ENCODE measurements around the gene ESYT3.

The ESYT3 gene, protein sequence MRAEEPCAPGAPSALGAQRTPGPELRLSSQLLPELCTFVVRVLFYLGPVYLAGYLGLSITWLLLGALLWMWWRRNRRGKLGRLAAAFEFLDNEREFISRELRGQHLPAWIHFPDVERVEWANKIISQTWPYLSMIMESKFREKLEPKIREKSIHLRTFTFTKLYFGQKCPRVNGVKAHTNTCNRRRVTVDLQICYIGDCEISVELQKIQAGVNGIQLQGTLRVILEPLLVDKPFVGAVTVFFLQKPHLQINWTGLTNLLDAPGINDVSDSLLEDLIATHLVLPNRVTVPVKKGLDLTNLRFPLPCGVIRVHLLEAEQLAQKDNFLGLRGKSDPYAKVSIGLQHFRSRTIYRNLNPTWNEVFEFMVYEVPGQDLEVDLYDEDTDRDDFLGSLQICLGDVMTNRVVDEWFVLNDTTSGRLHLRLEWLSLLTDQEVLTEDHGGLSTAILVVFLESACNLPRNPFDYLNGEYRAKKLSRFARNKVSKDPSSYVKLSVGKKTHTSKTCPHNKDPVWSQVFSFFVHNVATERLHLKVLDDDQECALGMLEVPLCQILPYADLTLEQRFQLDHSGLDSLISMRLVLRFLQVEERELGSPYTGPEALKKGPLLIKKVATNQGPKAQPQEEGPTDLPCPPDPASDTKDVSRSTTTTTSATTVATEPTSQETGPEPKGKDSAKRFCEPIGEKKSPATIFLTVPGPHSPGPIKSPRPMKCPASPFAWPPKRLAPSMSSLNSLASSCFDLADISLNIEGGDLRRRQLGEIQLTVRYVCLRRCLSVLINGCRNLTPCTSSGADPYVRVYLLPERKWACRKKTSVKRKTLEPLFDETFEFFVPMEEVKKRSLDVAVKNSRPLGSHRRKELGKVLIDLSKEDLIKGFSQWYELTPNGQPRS

DNA sequence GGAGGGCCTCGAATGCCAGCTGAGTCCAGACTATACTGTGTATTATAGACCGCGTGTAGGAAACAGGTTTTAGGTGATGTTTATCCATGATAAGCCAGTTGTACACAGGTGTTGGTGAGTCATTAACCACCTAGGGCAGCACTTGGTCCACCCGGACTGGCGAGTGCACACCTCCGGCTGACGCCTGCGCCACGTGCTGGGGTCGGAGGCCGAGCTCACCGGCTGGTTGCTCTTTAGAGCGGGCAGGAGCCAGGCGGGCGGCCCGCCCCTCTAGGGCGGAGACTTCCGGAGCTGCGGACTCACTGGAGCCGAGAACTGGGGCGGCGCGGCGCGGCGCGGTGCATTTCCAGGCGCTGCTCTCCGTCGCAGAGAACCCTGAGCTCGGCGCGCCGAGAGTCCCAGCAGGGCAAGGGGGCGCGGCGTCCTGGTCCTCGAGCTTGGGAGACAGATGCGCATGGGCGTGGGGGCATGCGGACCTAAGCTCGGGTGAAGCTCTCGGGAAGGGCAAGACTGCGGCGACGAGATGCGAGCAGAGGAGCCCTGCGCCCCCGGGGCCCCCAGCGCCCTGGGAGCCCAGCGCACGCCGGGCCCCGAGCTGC lies at the start of gene ESYT3:
ESYT3 (plus strand) TSS at position 341 of the 599 bp plus-strand sequence; CDS start at position 524, 183 bp downstream.
- DNase-seq (ENCODE audit: low read depth, low spot score): peak; percentile 38
- TF ChIP-seq, protein P1, sequence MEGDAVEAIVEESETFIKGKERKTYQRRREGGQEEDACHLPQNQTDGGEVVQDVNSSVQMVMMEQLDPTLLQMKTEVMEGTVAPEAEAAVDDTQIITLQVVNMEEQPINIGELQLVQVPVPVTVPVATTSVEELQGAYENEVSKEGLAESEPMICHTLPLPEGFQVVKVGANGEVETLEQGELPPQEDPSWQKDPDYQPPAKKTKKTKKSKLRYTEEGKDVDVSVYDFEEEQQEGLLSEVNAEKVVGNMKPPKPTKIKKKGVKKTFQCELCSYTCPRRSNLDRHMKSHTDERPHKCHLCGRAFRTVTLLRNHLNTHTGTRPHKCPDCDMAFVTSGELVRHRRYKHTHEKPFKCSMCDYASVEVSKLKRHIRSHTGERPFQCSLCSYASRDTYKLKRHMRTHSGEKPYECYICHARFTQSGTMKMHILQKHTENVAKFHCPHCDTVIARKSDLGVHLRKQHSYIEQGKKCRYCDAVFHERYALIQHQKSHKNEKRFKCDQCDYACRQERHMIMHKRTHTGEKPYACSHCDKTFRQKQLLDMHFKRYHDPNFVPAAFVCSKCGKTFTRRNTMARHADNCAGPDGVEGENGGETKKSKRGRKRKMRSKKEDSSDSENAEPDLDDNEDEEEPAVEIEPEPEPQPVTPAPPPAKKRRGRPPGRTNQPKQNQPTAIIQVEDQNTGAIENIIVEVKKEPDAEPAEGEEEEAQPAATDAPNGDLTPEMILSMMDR (IDR thresholded peaks at IDR 0.05; ENCODE audit: low read depth, low read length): no peak
- peak within 1 kb of the TSS; percentile 34 for H3K4me3 ChIP-seq (ENCODE audit: low read depth, low read length)
- in situ Hi-C loops (cut with HindIII; ENCODE audit: low sequenced_read_pairs): no loop called here

DNA sequence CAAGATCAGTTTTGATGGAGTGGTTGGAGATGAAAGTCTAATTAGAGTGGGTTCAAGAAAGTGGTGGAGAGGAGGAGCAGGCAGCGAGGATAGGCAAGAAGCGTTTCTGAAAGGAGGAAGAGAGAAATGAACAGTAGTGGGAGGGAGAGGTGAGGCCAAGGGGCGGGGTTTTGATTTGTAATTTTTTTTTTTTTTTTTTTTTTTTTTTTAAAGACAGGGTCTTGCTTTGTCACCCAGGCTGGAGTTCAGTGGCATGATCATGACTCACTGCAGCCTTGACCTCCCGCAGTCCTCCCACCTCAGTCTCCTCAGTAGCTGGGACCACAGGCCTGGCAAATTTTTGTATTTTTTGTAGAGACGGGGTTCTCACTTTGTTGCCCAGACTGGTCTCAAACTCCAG lies 49.4 kb upstream of the ESYT3 start:
- in situ Hi-C loops (cut with HindIII; ENCODE audit: low sequenced_read_pairs): no loop called here
- no peak overlapping the region for H3K4me3 ChIP-seq (ENCODE audit: low read depth, low read length)
- DNase-seq (ENCODE audit: low read depth, low spot score): no peak
- TF ChIP-seq, protein P1 (IDR thresholded peaks at IDR 0.05; ENCODE audit: low read depth, low read length): no peak

DNA sequence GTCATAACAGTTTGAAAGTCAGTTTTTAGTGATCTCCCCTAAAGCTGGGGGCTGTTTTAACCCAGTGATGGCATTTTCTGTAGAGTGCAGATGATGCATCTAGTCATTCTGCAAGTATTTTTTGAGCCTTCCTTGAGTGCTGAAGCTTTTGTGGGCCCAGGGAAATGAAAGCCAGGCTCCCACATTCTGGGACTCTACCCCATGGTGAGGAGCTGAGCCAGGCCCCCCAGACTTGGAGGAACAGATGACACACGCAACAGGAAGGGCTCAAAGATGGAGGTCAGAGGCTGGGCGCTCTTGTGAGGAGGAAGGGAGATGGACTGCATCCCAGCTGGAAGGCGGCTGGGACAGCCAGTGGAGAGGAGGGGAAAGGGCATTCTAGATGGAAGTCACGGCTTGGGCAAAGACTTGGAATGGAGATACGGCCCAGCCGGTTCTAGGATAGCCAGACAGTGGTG lies 45.2 kb upstream of the ESYT3 start:
- no peak overlapping the region for H3K4me3 ChIP-seq (ENCODE audit: low read depth, low read length)
- TF ChIP-seq, protein P1 (IDR thresholded peaks at IDR 0.05; ENCODE audit: low read depth, low read length): no peak
- DNase-seq (ENCODE audit: low read depth, low spot score): peak; percentile 18
- in situ Hi-C loops (cut with HindIII; ENCODE audit: low sequenced_read_pairs): no loop called here

DNA sequence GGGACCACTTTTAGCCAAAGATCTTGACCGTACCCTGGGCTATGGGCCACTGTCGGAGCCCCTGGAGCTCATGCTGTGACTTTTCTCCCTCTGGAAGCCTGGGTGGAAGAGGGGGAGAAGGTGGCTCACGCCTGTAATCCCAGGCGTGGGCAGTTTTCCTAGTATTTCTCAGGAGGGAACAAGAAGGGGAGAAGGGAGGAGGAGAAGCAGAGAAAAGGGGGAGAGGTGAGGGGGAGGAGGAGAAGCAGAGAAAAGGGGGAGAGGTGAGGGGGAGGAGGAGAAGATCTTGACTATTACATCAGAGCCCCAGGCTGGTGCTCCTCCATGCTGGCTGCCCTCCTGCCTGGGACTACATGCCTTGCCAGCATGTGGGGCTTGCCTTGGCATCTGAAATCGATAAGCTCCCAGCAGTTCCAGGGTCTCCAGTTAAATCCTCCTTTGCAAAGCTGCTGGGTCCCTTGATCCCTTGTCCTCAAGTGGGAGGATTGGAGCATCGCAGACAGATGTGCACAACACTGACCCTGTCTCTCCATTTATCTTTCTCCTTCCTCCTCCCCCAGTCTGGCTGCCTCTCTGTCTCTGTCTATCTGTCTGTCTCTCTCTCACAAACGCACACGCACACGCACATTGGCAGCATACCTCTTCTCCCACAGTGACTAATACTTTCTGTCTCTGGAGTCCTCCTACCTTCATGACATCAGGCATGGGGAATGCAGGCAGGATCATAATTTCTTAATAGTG lies 44.4 kb upstream of the ESYT3 start:
- peak; percentile 87 for DNase-seq (ENCODE audit: low read depth, low spot score)
- TF ChIP-seq, protein P1 (IDR thresholded peaks at IDR 0.05; ENCODE audit: low read depth, low read length): no peak
- in situ Hi-C loops (cut with HindIII; ENCODE audit: low sequenced_read_pairs): no loop called here
- H3K4me3 ChIP-seq (ENCODE audit: low read depth, low read length): no peak overlapping the region

DNA sequence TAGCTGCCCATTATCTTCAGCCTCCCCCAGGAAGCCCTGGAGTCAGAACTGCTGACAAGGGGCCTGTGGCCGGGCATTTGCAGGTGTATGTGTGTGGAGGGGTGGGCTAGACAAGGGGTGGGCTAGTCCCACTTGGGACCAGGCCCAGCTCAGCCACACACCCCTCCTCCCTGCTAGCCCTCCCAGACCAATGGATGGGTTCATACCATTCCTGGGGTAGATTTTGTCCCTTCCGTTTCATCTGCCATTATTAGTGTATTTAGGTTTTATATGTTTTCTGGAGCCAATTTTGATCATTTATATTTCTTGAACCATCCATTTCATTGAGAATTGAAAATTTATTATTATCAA lies 43.9 kb upstream of the ESYT3 start:
- DNase-seq (ENCODE audit: low read depth, low spot score): no peak
- TF ChIP-seq, protein P1 (IDR thresholded peaks at IDR 0.05; ENCODE audit: low read depth, low read length): no peak
- H3K4me3 ChIP-seq (ENCODE audit: low read depth, low read length): no peak overlapping the region
- in situ Hi-C loops (cut with HindIII; ENCODE audit: low sequenced_read_pairs): no loop called here

DNA sequence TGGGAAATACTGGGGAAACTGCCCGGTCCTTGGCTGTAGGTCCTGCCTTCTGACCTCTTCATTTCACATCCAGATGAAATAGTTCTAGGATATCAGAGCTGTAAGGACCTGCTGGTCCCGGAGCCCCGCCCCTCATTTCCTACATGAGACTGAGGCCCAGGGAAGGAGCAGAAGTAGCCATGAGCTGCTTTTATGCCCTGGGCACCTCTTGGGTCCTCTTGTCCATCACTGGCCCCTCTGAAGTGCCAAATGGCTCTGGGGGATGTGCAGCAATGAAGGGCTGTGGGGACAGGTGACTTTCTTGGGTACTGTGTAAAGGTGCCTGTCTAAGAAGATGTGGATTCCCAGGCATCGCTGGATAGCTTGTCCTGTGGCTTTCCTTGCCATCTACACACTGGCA lies 40.3 kb upstream of the ESYT3 start:
- TF ChIP-seq, protein P1 (IDR thresholded peaks at IDR 0.05; ENCODE audit: low read depth, low read length): no peak
- DNase-seq (ENCODE audit: low read depth, low spot score): no peak
- no peak overlapping the region for H3K4me3 ChIP-seq (ENCODE audit: low read depth, low read length)
- in situ Hi-C loops (cut with HindIII; ENCODE audit: low sequenced_read_pairs): no loop called here

Measured in astrocyte of the spinal cord (primary cell).